ENCODE measurements around the gene BABAM2.
A peak's percentile ranks its signal among the peaks of the same experiment; 100 is the strongest.

Gene BABAM2

GRCh38 chr2:28343971-28344715 is 453.6 kb downstream of the BABAM2 start (continued):
- TF ChIP-seq ZBTB49 (tag by site-specific recombination; IDR thresholded peaks at IDR 0.05; ENCODE audit: low read depth) (no peak), IKZF3 (tag by site-specific recombination; IDR thresholded peaks at IDR 0.05) (no peak), ZNF416 (tag by site-specific recombination; IDR thresholded peaks at IDR 0.05) (no peak)

- Histone ChIP-seq H3K9me3 (ENCODE audit: control insufficient read depth, insufficient read depth, low read depth, low read length) (no peaks in the 10 kb centered on the region), H3K4me3 (ENCODE audit: low read depth, low read length) (no peak overlapping the region), H3K36me3 (ENCODE audit: control insufficient read depth in 2 of 2, insufficient read depth in 1 of 2, low read length in 2 of 2) (no peaks in the 10 kb centered on the region), H3K27ac (ENCODE audit: extremely low read depth, low read depth, low read length) (no peak overlapping the region), H3K4me1 (ENCODE audit: control insufficient read depth, insufficient read depth, low read length) (no peaks in the 10 kb centered on the region)
- TF ChIP-seq EGR2 (tag by site-specific recombination; IDR thresholded peaks at IDR 0.05; ENCODE audit: low read depth) (peak; percentile 78), ZNF791 (tag by site-specific recombination; IDR thresholded peaks at IDR 0.05) (no peak), ZBTB6 (tag by site-specific recombination; IDR thresholded peaks at IDR 0.05) (no peak), ZNF391 (tag by site-specific recombination; IDR thresholded peaks at IDR 0.05; ENCODE audit: borderline replicate concordance, low read depth) (no peak), ZBTB10 (tag by site-specific recombination; IDR thresholded peaks at IDR 0.05) (no peak), SP3 (tag by site-specific recombination; IDR thresholded peaks at IDR 0.05) (no peak), ZFHX2 (tag by site-specific recombination; conservative IDR thresholded peaks at IDR 0.05) (peak; percentile 79), ZNF585B (tag by site-specific recombination; IDR thresholded peaks at IDR 0.05) (no peak), ZNF626 (tag by site-specific recombination; IDR thresholded peaks at IDR 0.05) (no peak), ZNF658 (tag by site-specific recombination; IDR thresholded peaks at IDR 0.05) (no peak), PATZ1 (tag by site-specific recombination; IDR thresholded peaks at IDR 0.05) (no peak), ZNF837 (tag by site-specific recombination; IDR thresholded peaks at IDR 0.05) (no peak), ZNF701 (tag by site-specific recombination; IDR thresholded peaks at IDR 0.05) (no peak)
- CTCF ChIA-PET = no interaction called here
- POLR2A ChIA-PET = no interaction called here
Measured at GRCh38 chr2:28344756-28345373, 454.3 kb downstream of the BABAM2 start.
